Measurements from ENCODE around the gene PFDN1. TPM values are rescaled to one million over a fixed set of nuclear protein-coding genes. Genes with fewer than 3 reads are reported as not detected.

Gene PFDN1
- total RNA-seq, 1 experiment from 2014 or later: 48.9 TPM

- Histone ChIP-seq H3K4me3 (replicated peaks in 1 of 2; ENCODE audit: low read depth in 1 of 2, low read length in 2 of 2) (no peak overlapping the region), H4K20me1 (ENCODE audit: insufficient read depth) (no peaks in the 10 kb centered on the region), H3K27me3 (ENCODE audit: insufficient read depth, low read length) (no peaks in the 10 kb centered on the region), H3K79me2 (ENCODE audit: insufficient read depth, low read length) (peaks cover 20% of the 10 kb centered on the region), H3K27ac (ENCODE audit: low read depth, low read length) (no peak overlapping the region), H3K9me3 (ENCODE audit: control insufficient read depth in 1 of 2, insufficient read depth in 1 of 2, low read depth in 1 of 2, low read length in 2 of 2) (no peaks in the 10 kb centered on the region), H3K9ac (ENCODE audit: low read length) (no peak overlapping the region), H2AFZ (ENCODE audit: low read depth, low read length, poor library complexity, severe bottlenecking) (no peak overlapping the region), H3K4me1 (ENCODE audit: control insufficient read depth in 1 of 2, insufficient read depth in 2 of 2, low read length in 2 of 2) (peaks cover 10 to 12% of the 10 kb centered on the region in 2 experiments), H3K4me2 (ENCODE audit: low read length) (no peak overlapping the region), H3K36me3 (ENCODE audit: control insufficient read depth in 1 of 2, insufficient read depth in 2 of 2, low read length in 2 of 2) (no peaks in the 10 kb centered on the region), H3K9me2 (ENCODE audit: insufficient read depth) (no peaks in the 10 kb centered on the region)
- DNase-seq (ENCODE audit: low read depth, low spot score): no peak
- POLR2A ChIA-PET: no interaction called here
- RAD21 ChIA-PET (ENCODE audit: low non-redundant PET in 1 of 2, low total read pairs in 2 of 2, uncharacterized antibody in 2 of 2, unreplicated experiment in 2 of 2): no interaction called here
- BruUV-seq (replicated peaks): no TSS peak
- CTCF ChIA-PET: no interaction called here
- intact Hi-C loops (cut with micrococcal nuclease): no loop called here
- ATAC-seq: no peak
- TF ChIP-seq ZBTB33 (IDR thresholded peaks at IDR 0.05; ENCODE audit: extremely low read depth, insufficient replicate concordance, low read length) (no peak), EGR1 (IDR thresholded peaks at IDR 0.05; ENCODE audit: low read depth) (no peak), SRF (IDR thresholded peaks at IDR 0.05; ENCODE audit: low read depth) (no peak), SIN3A (IDR thresholded peaks at IDR 0.05; ENCODE audit: low read depth) (no peak), REST (IDR thresholded peaks at IDR 0.05; ENCODE audit: low read depth) (no peak), CEBPB (IDR thresholded peaks at IDR 0.05; ENCODE audit: low read depth) (no peak), SP1 (IDR thresholded peaks at IDR 0.05; ENCODE audit: low read depth) (no peak), POLR2AphosphoS5 (IDR thresholded peaks at IDR 0.05; ENCODE audit: low read depth, low read length) (no peak), CTCF (IDR thresholded peaks at IDR 0.05 in 2 of 3, conservative IDR thresholded peaks at IDR 0.05 in 1 of 3; ENCODE audit: borderline replicate concordance in 1 of 3, insufficient read depth in 1 of 3, low read depth in 2 of 3, low read length in 2 of 3) (no peak), EZH2phosphoT487 (IDR thresholded peaks at IDR 0.05; ENCODE audit: borderline replicate concordance) (no peak), JUND (IDR thresholded peaks at IDR 0.05) (no peak), EZH2 (IDR thresholded peaks at IDR 0.05) (no peak), ZFX (IDR thresholded peaks at IDR 0.05) (no peak), ELF1 (IDR thresholded peaks at IDR 0.05; ENCODE audit: borderline replicate concordance, low read depth) (no peak), FOSL1 (IDR thresholded peaks at IDR 0.05; ENCODE audit: low read depth) (no peak), CBX3 (IDR thresholded peaks at IDR 0.05; ENCODE audit: low read depth) (no peak), YY1 (IDR thresholded peaks at IDR 0.05; ENCODE audit: extremely low read depth, insufficient replicate concordance, low read depth, low read length) (no peak), TCF7L2 (IDR thresholded peaks at IDR 0.05; ENCODE audit: borderline replicate concordance, extremely low read depth, insufficient read depth, insufficient read length) (no peak)
Measured at GRCh38 chr5:140197023-140197422, 105.9 kb downstream of the PFDN1 start.
